Measurements from ENCODE around the gene CFAP46. TPM values are rescaled to one million over a fixed set of nuclear protein-coding genes. Genes with fewer than 3 reads are reported as not detected.
A peak's percentile ranks its signal among the peaks of the same experiment; 100 is the strongest.

The CFAP46 gene
- total and polyA plus RNA-seq, 4 donors: 0.33 to 0.59 (median 0.42) TPM

DNA sequence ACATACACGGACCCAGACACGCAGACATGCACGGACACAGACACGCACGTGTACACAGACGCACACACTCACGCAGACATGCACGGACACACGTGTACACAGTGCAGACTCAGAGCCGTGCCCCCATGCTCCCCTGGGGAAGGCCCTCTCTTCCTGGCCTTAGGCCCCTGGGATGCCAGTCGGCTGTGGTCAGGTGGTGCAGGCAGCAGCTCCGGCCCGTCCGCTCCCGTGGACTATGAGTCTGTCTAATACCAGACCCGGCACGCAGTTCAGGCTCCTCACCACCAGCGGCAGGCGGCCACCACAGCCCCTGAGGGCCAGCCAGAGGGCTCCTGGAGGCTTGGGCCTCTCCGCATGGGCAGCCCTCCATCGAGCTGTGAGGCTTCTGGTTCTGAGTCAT is 104.5 kb downstream of the CFAP46 start:
- no peak overlapping the region for H3K4me3 ChIP-seq (ENCODE audit: low read depth in 1 of 3, low read length in 3 of 3)
- WGBS: 89% methylated on average over 21 of the region's 21 CpGs
- peaks cover 0 to 4% (median 2%) of the 10 kb centered on the region in 4 donors for H3K4me1 ChIP-seq (ENCODE audit: control insufficient read depth in 4 of 4, insufficient read depth in 4 of 4, low read length in 3 of 4)
- DNase-seq (ENCODE audit: low spot score): peak; percentile 20
- TF ChIP-seq, protein P1, sequence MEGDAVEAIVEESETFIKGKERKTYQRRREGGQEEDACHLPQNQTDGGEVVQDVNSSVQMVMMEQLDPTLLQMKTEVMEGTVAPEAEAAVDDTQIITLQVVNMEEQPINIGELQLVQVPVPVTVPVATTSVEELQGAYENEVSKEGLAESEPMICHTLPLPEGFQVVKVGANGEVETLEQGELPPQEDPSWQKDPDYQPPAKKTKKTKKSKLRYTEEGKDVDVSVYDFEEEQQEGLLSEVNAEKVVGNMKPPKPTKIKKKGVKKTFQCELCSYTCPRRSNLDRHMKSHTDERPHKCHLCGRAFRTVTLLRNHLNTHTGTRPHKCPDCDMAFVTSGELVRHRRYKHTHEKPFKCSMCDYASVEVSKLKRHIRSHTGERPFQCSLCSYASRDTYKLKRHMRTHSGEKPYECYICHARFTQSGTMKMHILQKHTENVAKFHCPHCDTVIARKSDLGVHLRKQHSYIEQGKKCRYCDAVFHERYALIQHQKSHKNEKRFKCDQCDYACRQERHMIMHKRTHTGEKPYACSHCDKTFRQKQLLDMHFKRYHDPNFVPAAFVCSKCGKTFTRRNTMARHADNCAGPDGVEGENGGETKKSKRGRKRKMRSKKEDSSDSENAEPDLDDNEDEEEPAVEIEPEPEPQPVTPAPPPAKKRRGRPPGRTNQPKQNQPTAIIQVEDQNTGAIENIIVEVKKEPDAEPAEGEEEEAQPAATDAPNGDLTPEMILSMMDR (IDR thresholded peaks at IDR 0.05; ENCODE audit: low read depth, low read length, missing input control): no peak
- TF ChIP-seq HNF4G (IDR thresholded peaks at IDR 0.05): no peak
- TF ChIP-seq MAX (IDR thresholded peaks at IDR 0.05): no peak
- TF ChIP-seq, protein P2, sequence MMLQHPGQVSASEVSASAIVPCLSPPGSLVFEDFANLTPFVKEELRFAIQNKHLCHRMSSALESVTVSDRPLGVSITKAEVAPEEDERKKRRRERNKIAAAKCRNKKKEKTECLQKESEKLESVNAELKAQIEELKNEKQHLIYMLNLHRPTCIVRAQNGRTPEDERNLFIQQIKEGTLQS (IDR thresholded peaks at IDR 0.05): no peak
- no peak for TF ChIP-seq RAD21 (IDR thresholded peaks at IDR 0.05)
- no peak for TF ChIP-seq GABPA (IDR thresholded peaks at IDR 0.05 in 1 of 2, conservative IDR thresholded peaks at IDR 0.05 in 1 of 2)
- no peak for TF ChIP-seq HNF4A (conservative IDR thresholded peaks at IDR 0.05)
- TF ChIP-seq FOXA2 (IDR thresholded peaks at IDR 0.05): no peak
- TF ChIP-seq FOXA1 (IDR thresholded peaks at IDR 0.05): no peak
- TF ChIP-seq EGR1 (IDR thresholded peaks at IDR 0.05; ENCODE audit: low read depth in 2 of 2): no peak
- TF ChIP-seq REST (IDR thresholded peaks at IDR 0.05): no peak
- no peak for TF ChIP-seq TAF1 (conservative IDR thresholded peaks at IDR 0.05)
- no peak for TF ChIP-seq YY1 (IDR thresholded peaks at IDR 0.05)
- TF ChIP-seq NR2F2 (IDR thresholded peaks at IDR 0.05): no peak
- TF ChIP-seq RXRA (IDR thresholded peaks at IDR 0.05): no peak
- no peak for TF ChIP-seq JUND (IDR thresholded peaks at IDR 0.05)
- TF ChIP-seq, protein P3, sequence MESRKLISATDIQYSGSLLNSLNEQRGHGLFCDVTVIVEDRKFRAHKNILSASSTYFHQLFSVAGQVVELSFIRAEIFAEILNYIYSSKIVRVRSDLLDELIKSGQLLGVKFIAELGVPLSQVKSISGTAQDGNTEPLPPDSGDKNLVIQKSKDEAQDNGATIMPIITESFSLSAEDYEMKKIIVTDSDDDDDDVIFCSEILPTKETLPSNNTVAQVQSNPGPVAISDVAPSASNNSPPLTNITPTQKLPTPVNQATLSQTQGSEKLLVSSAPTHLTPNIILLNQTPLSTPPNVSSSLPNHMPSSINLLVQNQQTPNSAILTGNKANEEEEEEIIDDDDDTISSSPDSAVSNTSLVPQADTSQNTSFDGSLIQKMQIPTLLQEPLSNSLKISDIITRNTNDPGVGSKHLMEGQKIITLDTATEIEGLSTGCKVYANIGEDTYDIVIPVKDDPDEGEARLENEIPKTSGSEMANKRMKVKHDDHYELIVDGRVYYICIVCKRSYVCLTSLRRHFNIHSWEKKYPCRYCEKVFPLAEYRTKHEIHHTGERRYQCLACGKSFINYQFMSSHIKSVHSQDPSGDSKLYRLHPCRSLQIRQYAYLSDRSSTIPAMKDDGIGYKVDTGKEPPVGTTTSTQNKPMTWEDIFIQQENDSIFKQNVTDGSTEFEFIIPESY (IDR thresholded peaks at IDR 0.05): no peak
- no peaks in the 10 kb centered on the region for H3K36me3 ChIP-seq (ENCODE audit: control insufficient read depth in 4 of 4, insufficient read depth in 3 of 4, low read depth in 1 of 4, low read length in 3 of 4)
- H3K27me3 ChIP-seq (ENCODE audit: control insufficient read depth in 4 of 4, insufficient read depth in 4 of 4, low read length in 3 of 4): peaks cover 0 to 3% (median under 1%) of the 10 kb centered on the region in 4 donors
- H3K9ac ChIP-seq (ENCODE audit: low read depth in 1 of 2, low read length in 2 of 2): no peak overlapping the region
- H3K9me3 ChIP-seq (ENCODE audit: control insufficient read depth in 4 of 4, low read length in 3 of 4): peaks cover 8 to 12% (median 10%) of the 10 kb centered on the region in 4 donors
- no peak overlapping the region for H3K27ac ChIP-seq (ENCODE audit: low read depth in 1 of 2, low read length in 2 of 2)

Measured in liver (tissue), 9 donors.